Activated CD4-positive, alpha-beta T cell treated with anti-CD3 and anti-CD28 coated beads, Interleukin-2, amount 50 U/mL, for 4 hours (primary cell): Measurements from ENCODE around the gene EEF2K.
"Not testable (repeated sequence)": the region's sequence is repeated elsewhere in the genome, so short reads cannot be mapped to it uniquely, and the experiment has no call there.

Experiments
- DNase-seq, 2 experiments: peaks; one replicate each; pipeline ENCODE4 v3.0.0-alpha.2; 2020

EEF2K gene

GRCh38 chr16:22297871-22298733 is 92.0 kb downstream of the EEF2K start:
- peak; percentile 58 to 65 for DNase-seq

GRCh38 chr16:22299036-22299435 is 93.0 kb downstream of the EEF2K start:
- DNase-seq: no peak

- peak; percentile 29 to 31 for DNase-seq
Observed at GRCh38 chr16:22300427-22301071, 94.5 kb downstream of the EEF2K start.

GRCh38 chr16:22301423-22301822 is 95.3 kb downstream of the EEF2K start:
- not testable (repeated sequence) for DNase-seq

GRCh38 chr16:22302776-22303363 is 96.8 kb downstream of the EEF2K start:
- no peak for DNase-seq

GRCh38 chr16:22304411-22304810 is 98.3 kb downstream of the EEF2K start:
- DNase-seq: no peak

GRCh38 chr16:22306788-22307187 is 100.7 kb downstream of the EEF2K start:
- no peak for DNase-seq

- DNase-seq: no peak
Observed at GRCh38 chr16:22307838-22308237, 101.8 kb downstream of the EEF2K start.

- DNase-seq: no peak
Observed at GRCh38 chr16:22308824-22309520, 102.9 kb downstream of the EEF2K start.

GRCh38 chr16:22311520-22311919 is 105.4 kb downstream of the EEF2K start:
- no peak for DNase-seq

GRCh38 chr16:22312897-22313781 is 107.1 kb downstream of the EEF2K start:
- DNase-seq: no peak

GRCh38 chr16:22313876-22314470 is 107.9 kb downstream of the EEF2K start:
- no peak for DNase-seq

- DNase-seq: no peak
Observed at GRCh38 chr16:22314661-22315626, 108.9 kb downstream of the EEF2K start.

- no peak for DNase-seq
Observed at GRCh38 chr16:22315979-22316378, 109.9 kb downstream of the EEF2K start.

GRCh38 chr16:22316411-22316811 is 110.3 kb downstream of the EEF2K start:
- DNase-seq: no peak

GRCh38 chr16:22317001-22317530 is 111.0 kb downstream of the EEF2K start:
- no peak for DNase-seq

- DNase-seq: no peak
Observed at GRCh38 chr16:22317625-22318024, 111.5 kb downstream of the EEF2K start.

- DNase-seq: peak; percentile 49 to 62
Observed at GRCh38 chr16:22318690-22319358, 112.7 kb downstream of the EEF2K start.

GRCh38 chr16:22320572-22321339 is 114.7 kb downstream of the EEF2K start:
- no peak for DNase-seq
